ENCODE data around the gene NLRC5.

Gene NLRC5

GRCh38 chr16:57125969-57126368, 136.6 kb downstream of the NLRC5 start:
- peaks cover 90% of the 10 kb centered on the region for H3K36me3 Mint-ChIP-seq (ENCODE audit: low read depth)
- intact Hi-C loops (cut with micrococcal nuclease), result no loop called here
- H3K9me3 Mint-ChIP-seq, result no peaks in the 10 kb centered on the region
- no peaks in the 10 kb centered on the region for H3K27me3 Mint-ChIP-seq
- peaks cover 11% of the 10 kb centered on the region for H3K4me1 Mint-ChIP-seq (ENCODE audit: low read depth)
- H3K4me3 Mint-ChIP-seq, result no peak overlapping the region
- H3K27ac Mint-ChIP-seq, result no peak overlapping the region

DNA sequence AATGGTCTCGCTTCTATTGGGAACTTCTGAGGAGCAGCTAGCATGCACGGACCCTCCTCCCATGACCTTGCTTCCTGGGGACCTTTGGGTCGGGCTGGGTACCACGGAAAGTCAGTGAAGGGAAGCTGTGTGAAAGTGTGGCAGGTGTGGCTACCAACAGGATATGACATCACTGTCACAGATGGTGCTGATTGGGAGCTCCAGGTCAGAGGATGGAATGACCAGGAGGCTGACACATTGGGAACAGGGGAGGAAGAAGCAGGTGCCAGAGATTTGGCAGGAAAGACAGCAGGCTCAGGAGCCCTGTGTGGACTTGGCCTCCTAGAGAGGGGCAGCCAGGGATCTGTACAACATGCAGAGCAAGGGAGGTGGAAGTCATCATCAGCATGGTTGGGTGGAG, 137.1 kb downstream of the NLRC5 start:
- intact Hi-C loops (cut with micrococcal nuclease), result no loop called here
- H3K27me3 Mint-ChIP-seq, result no peaks in the 10 kb centered on the region
- H3K4me3 Mint-ChIP-seq, result no peak overlapping the region
- peaks cover 11% of the 10 kb centered on the region for H3K4me1 Mint-ChIP-seq (ENCODE audit: low read depth)
- H3K27ac Mint-ChIP-seq, result no peak overlapping the region
- H3K36me3 Mint-ChIP-seq (ENCODE audit: low read depth), result peaks cover 90% of the 10 kb centered on the region
- H3K9me3 Mint-ChIP-seq, result no peaks in the 10 kb centered on the region

- intact Hi-C loops (cut with micrococcal nuclease), result no loop called here
- no peak overlapping the region for H3K27ac Mint-ChIP-seq
- H3K9me3 Mint-ChIP-seq, result no peaks in the 10 kb centered on the region
- peaks cover 90% of the 10 kb centered on the region for H3K36me3 Mint-ChIP-seq (ENCODE audit: low read depth)
- H3K4me3 Mint-ChIP-seq, result no peak overlapping the region
- peaks cover 11% of the 10 kb centered on the region for H3K4me1 Mint-ChIP-seq (ENCODE audit: low read depth)
- H3K27me3 Mint-ChIP-seq, result no peaks in the 10 kb centered on the region
These were observed 137.8 kb downstream of the NLRC5 start for GRCh38 chr16:57127037-57127763.

DNA sequence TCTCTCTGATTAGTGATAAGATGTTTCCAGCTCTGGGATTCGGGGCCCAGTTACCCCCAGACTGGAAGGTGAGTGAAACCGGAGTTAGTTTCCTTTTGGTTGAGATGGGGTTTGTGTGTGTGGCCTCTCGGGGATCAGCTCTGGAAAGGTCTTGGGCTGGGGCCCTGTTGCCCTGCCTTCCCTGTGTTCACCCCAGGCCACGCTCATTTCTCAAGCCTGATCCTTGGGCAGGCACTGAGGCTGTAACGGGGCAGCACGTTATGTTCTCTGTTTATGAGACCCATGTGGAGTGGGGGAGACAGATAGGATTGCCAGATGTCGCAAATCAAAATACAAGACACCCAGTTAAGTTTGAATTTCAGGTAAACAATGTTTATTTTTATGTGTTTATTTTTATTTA, 138.5 kb downstream of the NLRC5 start:
- H3K9me3 Mint-ChIP-seq, result no peaks in the 10 kb centered on the region
- no peak overlapping the region for H3K4me3 Mint-ChIP-seq
- no peaks in the 10 kb centered on the region for H3K27me3 Mint-ChIP-seq
- H3K4me1 Mint-ChIP-seq (ENCODE audit: low read depth), result peaks cover 11% of the 10 kb centered on the region
- intact Hi-C loops (cut with micrococcal nuclease), result no loop called here
- peaks cover 91% of the 10 kb centered on the region for H3K36me3 Mint-ChIP-seq (ENCODE audit: low read depth)
- H3K27ac Mint-ChIP-seq, result no peak overlapping the region

GRCh38 chr16:57128771-57129389, 139.5 kb downstream of the NLRC5 start:
- intact Hi-C loops (cut with micrococcal nuclease), result no loop called here
- peaks cover 83% of the 10 kb centered on the region for H3K36me3 Mint-ChIP-seq (ENCODE audit: low read depth)
- H3K27me3 Mint-ChIP-seq, result no peaks in the 10 kb centered on the region
- H3K9me3 Mint-ChIP-seq, result no peaks in the 10 kb centered on the region
- no peak overlapping the region for H3K4me3 Mint-ChIP-seq
- no peak overlapping the region for H3K27ac Mint-ChIP-seq
- peaks cover 1% of the 10 kb centered on the region for H3K4me1 Mint-ChIP-seq (ENCODE audit: low read depth)

- no peak overlapping the region for H3K4me3 Mint-ChIP-seq
- peaks cover 69% of the 10 kb centered on the region for H3K36me3 Mint-ChIP-seq (ENCODE audit: low read depth)
These were observed 141.6 kb downstream of the NLRC5 start for GRCh38 chr16:57130950-57131321.

GRCh38 chr16:57131351-57131970, 142.1 kb downstream of the NLRC5 start:
- no peak overlapping the region for H3K27ac Mint-ChIP-seq
- intact Hi-C loops (cut with micrococcal nuclease), result no loop called here
- H3K9me3 Mint-ChIP-seq, result no peaks in the 10 kb centered on the region
- H3K27me3 Mint-ChIP-seq, result no peaks in the 10 kb centered on the region
- peaks cover 69% of the 10 kb centered on the region for H3K36me3 Mint-ChIP-seq (ENCODE audit: low read depth)
- no peak overlapping the region for H3K4me3 Mint-ChIP-seq
- no peaks in the 10 kb centered on the region for H3K4me1 Mint-ChIP-seq (ENCODE audit: low read depth)

More at GRCh38 chr16:57130950-57131321, 141.6 kb downstream of the NLRC5 start:
- H3K27ac Mint-ChIP-seq, result no peak overlapping the region
- no peaks in the 10 kb centered on the region for H3K9me3 Mint-ChIP-seq
- no peaks in the 10 kb centered on the region for H3K27me3 Mint-ChIP-seq
- H3K4me1 Mint-ChIP-seq (ENCODE audit: low read depth), result no peaks in the 10 kb centered on the region
- intact Hi-C loops (cut with micrococcal nuclease), result no loop called here

DNA sequence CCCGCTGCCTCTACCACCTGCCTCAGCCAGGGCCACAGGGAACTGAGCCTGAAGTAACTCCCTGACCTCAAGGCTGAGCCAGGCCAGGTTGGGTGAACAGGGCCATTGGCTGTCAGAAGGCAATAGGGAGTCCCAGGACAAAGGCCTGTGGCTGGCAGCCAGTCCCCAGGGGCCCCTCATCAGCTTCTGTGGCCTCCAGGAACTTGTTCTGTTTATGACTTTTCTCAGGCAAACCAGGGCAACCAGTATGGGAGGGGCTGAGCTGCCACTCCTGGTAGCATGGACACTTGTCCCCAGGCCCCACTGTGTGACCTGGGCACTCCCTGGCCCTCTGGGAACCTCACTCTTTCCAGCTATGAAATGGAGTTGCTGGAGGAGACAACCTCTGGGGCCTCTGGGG, 143.1 kb downstream of the NLRC5 start:
- no peak overlapping the region for H3K4me3 Mint-ChIP-seq
- no peaks in the 10 kb centered on the region for H3K27me3 Mint-ChIP-seq
- peaks cover 68% of the 10 kb centered on the region for H3K36me3 Mint-ChIP-seq (ENCODE audit: low read depth)
- intact Hi-C loops (cut with micrococcal nuclease), result no loop called here
- H3K27ac Mint-ChIP-seq, result no peak overlapping the region
- H3K9me3 Mint-ChIP-seq, result no peaks in the 10 kb centered on the region
- no peaks in the 10 kb centered on the region for H3K4me1 Mint-ChIP-seq (ENCODE audit: low read depth)

DNA sequence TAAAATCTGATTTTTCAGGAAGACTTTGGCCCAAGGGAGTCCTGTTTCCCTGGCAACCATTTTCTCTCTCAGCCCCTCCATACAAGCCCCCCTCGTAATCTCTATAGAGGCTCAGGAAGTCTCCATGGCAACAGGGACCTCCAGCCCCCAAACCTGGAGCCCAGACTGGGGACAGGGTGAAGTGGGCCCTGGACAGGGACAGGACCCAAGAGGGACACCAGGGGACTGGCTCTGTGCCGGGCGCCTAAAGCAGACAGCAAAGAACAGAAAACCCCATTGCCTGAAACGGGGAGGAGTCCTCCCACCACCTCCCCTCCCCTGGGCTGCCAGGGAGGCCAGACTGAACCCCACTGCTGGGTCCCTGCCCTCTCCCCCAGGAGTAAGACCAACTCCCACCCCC, 143.7 kb downstream of the NLRC5 start:
- Mint-ChIP-seq H3K27ac (no peak overlapping the region), H3K9me3 (no peaks in the 10 kb centered on the region), H3K36me3 (ENCODE audit: low read depth) (peaks cover 68% of the 10 kb centered on the region), H3K27me3 (no peaks in the 10 kb centered on the region), H3K4me3 (no peak overlapping the region), H3K4me1 (ENCODE audit: low read depth) (no peaks in the 10 kb centered on the region)
- intact Hi-C loops (cut with micrococcal nuclease), result no loop called here
